Measurements from ENCODE around the gene SMIM14.
A peak's percentile ranks its signal among the peaks of the same experiment; 100 is the strongest.
"Not testable (repeated sequence)": the region's sequence is repeated elsewhere in the genome, so short reads cannot be mapped to it uniquely, and the experiment has no call there.

The SMIM14 gene

DNA sequence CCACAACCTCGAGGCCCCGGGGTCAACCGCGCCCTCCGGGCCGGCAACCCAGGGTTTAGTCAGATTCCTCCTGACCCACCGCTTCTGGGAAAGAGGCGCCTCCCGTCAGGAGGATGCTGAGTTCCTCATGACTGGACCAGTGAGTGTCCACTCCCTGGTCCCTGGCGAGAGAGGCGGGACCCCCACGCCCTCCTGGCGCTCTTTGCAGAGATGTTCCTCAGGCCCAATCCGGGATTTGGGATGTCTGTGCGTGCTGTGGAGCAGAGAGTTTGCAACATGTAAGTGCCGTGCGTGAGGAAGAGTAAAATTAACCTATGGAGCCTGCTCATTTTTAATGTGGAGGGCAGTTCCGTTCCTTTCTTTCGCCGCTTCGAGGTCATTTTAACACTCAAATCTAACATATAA is 110.6 kb downstream of the SMIM14 start:
- no peak for DNase-seq

DNA sequence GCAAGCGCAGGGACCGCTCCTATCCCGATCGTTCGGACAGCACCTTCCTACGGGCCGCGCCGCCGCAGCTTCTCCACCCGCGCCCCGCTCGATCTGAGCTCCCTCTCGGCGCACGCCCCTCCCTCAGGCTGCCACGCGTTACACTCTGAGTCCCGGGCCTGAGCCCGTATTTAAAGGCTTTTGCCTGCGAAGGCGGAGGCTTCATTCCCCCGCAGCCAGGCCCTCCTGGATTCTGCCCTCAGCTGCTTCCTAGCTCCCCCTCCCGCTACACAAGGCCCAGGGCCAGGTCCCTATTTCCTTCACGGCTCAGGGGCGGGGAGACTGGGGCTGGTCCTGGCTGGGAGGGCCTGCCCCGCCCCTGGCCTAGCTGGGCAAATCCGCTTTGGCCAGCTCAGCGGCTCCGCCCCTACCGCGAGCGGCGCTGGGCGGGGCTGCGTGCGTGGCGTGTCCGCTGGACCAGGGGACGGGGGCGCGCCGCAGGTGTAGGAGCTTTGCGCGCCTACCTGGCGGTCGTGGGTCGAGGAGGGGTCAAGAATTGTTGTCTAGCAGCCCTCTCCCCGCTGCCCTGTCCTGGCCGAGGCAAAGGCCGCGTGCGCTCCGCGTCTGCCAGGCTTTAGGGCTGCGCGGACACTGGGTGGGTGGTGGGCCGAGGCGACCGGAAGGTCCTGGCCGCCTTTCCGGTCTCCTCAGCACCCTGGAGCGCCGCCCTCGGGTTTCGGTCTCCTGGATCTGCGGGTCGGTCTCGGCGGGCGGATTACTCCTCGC is 111.2 kb downstream of the SMIM14 start, which contains the start of gene UGDH:
TSS of gene UGDH (minus strand) at position 144 of the 765 bp plus-strand sequence. CDS start 5,927 bp downstream, outside the sequence.
- peak; percentile 51 for DNase-seq

DNA sequence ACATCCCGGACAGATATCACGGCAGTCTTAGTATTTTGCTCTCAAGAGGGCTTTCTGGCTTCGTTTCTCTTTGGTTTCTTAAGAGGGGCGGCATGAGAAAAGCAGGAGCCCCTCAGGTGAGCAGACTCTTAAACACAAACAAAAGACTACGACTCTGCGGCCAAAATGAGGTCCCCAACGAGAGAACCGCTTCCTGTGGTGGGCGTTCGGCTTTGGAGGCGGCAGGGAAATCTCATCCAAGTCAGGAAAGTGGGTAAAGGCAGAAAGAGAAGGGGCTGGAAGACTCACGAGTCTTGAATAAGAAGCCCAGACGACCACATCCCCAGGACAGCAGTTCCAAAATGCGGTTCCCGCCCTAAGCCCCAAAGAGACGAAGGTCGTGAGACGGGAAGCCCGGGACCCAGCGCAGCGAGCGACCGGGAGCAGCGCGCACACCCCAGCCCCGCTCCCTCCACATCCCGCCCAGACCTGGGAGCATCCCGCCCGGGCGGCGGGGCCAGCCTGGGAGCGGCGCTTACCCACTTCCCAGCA is 111.8 kb downstream of the SMIM14 start:
- DNase-seq: no peak

DNA sequence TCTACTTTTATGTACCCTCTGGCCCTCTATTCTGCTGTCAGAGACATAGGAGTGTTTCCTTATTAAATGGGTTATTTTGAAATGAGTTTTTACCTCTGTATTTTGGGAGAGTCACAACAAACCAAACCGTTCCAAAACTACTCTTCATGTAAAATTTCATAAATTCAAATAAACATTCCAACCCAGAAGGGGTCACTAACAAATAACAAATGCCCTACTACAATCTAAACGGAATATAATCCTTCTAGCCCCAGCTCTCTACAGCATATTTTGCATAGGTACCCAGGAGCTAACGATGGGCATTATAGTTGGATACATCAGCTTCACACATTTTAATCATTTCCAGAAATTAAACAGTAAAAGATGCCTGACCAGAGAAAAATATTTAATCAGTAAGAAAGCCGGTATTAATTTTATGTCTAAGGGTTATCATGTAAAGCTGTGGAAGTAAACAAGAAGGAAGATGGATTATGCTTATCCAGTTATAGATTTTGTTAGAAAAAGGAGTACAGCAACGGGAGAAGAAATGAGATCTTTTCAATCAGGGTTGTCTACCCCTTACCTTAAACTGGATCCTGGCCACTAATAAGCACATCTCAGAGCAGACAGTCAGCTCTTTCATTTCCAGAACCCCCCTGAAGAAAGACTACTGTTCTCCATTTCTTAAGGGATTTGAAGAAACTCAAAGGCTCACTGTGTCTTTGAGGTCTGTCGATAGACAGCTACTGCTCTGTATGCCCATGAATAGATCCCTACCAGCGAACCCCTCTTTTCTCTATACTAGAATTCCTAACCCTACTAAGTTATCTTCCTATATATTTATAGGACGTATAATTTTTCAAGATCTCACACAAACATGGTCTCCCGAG is 112.6 kb downstream of the SMIM14 start:
- no peak for DNase-seq

DNA sequence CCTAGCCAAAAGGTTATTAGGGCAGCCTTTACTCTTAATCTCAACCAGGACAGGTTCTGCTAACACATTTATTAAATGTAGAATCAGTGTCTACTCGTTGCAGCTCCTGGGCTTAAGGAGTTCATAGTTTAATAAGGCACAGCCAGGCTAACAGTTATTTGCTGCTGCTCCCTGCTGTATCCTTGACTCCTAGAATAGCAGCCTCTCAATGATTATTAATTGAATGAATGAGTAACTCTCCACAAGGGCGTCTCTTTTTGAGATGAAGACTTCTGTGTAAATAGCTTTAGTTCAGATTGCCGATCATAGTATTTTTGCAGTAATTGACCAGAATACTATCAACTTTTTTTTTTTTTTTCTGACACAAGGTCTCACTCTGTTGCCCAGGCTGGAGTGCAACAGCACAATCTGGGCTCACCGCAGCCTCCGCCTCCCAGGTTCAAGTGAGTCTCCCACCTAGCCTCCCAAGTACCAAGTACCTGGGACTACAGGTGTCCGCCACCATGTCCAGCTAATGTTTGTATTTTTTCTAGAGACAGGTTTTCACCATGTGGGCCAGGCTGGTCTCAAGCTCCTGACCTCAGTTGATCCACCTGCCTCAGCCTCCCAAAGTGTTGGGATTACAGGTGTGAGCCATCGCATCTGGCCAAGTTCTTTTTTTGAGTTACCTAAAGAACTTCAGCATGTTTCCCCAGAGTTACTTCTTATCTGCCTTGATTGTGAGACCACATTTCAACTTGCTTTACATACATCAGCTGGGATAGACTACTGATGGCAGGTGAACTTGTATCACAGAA is 114.3 kb downstream of the SMIM14 start:
- no peak for DNase-seq

DNA sequence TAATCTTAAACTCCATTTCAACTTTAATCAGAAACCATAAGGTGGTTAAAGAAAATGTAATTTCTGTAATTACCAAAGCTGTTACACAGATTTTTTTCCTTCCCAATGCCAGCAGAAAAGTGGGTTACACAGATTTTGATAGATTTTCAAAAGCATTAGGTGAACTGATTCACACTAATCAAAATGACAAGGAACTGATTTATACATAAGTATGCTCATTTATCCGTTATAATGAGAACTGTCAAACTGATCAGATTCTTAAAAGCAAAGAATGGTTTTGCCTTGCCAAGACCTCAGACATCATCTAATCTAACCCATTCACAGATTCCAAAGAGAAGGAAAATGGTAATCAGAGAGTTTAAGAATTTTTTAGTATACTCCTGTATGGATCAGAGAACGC is 116.6 kb downstream of the SMIM14 start:
- DNase-seq: no peak

DNA sequence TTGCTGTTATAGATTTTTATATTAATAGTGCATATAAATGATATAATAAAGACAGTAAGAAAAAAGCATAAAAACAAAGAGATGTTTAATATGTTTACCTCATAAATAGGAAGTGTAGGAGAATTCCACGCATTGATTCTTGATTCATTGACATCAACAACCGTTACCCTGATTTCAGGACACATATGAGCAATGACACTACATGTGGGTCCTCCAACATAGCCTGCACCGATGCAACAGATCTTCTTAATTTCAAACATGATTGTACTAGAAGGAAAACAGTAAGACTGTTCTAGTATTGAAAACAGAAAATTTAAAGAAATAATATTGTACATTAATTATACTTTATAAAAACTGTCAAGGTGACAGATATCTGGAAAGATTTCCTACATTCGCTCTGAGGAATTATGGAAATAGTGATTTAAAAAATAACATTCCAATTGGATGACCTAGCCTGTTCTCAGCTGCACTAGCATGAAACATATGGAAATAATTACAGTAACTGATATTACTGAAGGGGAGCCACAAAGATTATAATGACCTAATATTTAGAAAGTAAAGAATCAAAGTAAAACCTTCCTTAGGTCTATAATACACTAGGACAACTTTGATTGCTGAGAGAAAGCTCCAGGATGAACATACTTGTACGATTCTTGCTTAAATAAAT is 117.3 kb downstream of the SMIM14 start:
- no peak for DNase-seq

DNA sequence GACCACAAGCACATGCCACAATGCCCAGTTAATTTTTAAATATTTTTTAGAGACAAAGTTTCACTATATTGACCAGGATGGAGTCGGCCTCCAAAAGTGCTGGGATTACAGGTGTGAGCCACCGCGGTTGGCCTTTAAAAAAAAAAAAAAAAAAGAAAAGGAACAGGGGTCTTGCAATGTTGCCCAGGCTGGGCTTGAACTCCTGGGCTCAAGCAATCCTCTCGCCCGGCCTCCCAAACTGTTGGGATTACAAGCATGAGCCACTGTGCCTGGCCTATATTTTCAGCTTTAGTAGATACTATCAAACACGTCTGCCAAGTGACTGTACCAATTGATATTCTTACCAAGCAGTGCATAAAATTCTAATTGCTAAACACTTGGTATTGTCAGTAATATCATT is 120.2 kb downstream of the SMIM14 start:
- no peak for DNase-seq

DNA sequence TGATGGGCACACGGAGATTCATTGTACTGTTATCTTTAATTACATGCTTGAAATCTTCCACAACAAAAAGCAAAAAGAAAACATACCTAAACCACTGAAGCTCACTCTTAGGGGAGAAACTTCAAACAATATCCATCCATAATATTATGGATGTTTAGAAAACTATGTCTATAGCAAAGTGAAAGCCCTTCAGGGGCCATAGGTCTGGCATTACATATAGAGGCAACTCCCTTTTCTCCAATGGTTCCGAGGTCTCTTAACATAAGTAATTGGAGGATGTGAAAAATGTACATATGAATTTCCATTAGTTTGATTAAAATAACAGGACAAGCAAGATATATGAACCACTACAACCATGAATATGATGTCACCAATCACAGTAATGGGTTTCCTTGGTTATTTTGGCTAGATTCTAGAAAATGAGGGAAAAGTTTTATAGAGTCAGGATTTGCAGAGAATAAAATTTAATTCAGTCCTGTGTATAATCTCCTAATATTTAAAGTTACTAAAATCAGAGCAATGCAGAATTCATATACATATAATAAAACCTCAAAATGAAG is 122.2 kb downstream of the SMIM14 start:
- DNase-seq: no peak

DNA sequence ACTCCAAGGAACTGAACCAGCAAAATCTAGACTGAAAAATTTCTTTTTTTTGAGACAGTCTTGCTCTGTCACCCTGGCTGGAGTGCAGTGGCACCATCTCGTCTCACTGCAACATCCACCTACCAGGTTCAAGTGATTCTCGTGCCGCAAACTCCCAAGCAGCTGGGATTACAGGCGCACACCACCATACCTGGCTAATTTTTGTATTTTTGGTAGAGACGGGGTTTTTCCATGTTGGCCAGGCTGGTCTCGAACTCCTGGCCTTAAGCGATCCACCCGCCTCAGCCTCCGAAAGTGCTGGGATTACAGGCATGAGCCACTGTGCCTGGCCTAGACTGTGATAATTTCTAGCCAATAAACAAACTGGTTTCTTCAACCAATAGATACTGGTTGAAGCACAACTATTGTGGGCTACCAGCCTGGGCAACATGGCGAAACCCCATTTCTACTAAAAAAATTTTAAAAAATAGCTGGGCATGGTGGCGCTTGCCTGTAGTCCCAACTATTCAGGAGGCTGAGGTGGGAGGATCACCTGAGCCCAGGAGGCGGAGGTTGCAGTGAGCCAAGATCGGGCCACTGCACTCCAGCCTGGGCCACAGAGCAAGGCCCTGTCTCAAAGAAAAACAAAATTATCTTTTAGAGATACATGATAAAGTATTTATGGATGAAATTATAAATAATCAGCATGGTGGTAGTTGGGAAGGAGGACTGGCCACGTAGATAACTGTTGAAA is 122.8 kb downstream of the SMIM14 start:
- DNase-seq: not testable (repeated sequence)

DNA sequence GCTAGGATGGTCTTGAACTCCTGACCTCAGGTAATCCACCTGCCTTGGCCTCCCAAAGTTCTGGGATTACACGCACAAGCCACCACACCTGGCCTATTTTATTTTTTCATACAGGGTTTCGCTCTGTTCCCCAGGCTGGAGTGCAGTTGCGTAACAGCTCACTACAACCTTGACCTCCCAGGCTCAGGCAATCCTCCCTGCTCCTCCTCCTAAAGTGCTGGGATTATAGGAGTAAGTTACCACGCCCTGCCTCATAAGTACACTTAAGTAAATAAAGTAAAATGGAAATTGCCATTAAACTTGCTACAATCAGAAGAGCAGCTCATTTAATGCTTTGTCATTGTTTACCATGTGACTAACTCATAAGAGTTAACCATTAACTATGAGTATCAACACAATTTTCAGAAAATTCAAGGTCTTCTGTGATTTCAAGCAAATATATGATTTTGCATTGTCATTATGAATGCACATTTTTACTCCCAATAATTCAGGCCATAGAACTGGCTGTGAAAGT is 123.7 kb downstream of the SMIM14 start:
- DNase-seq: no peak

DNA sequence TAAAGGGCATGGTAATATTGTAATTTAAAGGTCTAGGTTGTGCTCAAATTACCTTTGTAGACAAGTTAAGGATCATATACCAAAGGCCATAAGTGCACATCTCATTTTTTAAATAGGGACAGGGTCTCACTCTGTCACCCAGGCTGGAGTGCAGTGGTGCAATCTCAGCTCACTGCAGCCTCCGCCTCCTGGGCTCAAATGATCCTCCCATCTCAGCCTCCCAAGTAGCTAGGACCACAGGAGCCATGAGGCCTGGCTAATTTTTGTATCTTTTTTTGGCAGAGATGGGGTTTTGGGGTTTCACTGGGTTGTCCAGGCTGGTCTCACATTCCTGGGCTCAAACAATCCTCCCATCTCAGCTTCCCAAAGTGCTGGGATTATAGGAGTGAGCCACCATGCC is 124.4 kb downstream of the SMIM14 start:
- not testable (repeated sequence) for DNase-seq

DNA sequence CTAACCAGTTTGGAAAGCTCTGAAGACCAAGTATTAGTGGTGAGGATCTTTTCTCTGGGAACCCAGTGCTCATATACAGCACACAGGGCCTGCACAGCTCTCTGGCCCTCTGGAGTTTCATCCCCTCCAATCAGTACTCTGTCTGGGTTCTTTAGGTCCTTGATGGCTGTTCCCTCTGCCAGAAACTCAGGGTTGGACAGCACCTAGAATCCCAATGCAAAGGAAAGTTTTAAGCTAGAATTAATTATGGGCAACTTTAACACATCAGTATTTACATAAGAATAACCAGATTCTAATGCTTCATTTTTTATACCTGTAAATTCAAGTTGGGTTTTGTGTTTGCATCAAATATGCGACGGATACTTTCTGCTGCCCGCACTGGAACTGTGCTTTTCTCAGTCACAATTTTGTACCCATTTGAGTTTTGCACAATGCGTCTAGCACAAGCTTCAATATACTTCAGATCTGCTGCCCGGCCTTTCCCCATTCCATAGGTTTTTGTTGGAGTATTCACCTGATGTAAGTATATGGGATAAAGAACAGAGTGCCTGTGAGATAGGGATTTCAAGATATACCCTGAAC is 128.2 kb downstream of the SMIM14 start:
- DNase-seq: no peak

DNA sequence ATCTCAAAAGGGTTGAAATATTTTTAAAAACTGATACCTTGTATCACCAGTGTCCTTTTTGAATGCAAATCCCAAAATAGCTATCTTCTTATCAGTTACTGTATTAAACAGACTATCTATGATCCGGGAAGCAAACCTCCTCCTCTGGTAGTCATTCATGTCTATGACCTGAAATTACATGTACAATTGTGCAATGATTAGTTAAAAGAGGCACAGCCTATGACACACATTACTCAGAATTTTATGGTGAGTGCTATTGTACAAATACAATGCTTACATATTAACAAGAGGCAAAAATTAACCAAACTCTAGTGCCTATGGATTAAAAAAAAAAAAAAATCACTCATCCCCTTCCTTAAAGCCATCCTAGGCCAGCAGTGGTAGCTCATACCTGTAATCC is 133.1 kb downstream of the SMIM14 start:
- no peak for DNase-seq

DNA sequence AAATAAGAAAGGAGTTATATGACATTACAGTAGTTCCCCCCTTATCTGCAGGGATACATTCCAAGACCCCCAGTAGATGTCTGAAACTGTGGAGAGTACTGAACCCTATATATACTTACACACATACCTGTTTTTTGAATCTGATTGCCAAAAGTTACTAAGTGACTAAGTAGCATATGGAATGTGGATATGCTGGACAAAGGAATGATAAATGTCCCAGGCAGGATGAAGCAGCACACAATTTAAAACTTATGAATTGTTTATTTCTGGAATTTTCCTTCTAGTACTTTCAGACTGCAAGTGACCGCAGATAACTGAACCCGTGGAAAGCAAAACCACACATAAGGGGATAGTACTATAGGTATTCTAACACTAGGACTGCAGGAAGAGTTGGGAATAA is 134.1 kb downstream of the SMIM14 start:
- DNase-seq: no peak

DNA sequence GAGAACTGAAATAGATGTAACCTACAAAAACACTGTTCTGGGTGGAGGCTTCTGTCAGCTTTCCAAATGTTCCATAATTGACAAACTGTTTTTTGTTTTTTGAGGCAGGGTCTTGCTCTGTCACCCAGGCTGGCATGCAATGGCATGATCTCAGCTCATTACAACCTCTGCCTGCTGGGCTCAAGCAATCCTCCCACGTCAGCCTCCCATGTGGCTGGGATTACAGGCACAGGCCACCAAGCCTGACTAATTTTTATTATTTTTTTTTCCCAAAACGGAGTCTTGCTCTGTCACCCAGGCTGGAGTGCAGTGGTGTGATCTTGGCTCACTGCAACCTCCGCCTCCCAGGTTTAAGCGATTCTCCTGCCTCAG is 136.0 kb downstream of the SMIM14 start:
- not testable (repeated sequence) for DNase-seq

DNA sequence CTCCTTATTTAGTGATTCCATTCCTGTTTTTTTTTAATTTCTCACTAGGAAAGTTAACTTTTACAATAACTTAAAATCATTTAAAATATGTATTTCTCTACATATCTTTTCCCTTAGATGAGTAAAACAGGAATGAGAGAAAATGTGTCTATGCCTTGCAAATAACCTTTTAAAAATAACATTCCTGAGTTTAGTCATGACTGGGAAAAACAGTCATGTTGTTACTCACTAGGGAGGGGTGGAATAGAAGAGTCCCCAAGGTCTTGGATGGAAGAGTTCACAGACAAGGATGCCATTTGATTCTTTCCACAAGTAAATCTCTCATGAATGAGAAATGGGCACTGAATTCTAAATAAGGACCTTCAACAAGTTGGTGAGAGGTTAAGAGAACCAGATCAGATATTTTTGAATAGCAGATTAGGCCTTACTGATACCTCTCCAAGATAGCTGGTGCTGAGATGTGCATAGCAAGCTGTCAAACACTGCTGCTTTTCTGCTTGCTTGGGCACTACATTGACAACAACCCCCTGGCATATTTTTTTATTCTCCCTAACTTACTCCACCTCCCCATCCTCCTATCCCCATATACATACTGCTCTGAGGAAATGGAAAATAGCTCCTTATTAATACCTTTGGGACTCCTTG is 136.5 kb downstream of the SMIM14 start:
- no peak for DNase-seq

DNA sequence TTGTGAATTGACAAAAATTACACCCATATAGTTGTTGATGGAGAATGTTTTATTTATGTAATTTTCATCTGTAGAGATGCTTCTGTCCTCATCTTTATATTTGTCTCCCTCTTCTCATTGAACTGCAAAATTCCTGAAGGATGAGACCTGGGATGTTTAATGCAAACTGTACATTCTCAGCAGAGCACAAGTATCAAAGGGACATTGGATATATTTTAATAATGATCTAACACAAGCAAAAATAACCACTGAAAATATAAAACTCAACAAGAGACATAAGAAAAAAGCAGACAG is 140.0 kb downstream of the SMIM14 start:
- no peak for DNase-seq

DNA sequence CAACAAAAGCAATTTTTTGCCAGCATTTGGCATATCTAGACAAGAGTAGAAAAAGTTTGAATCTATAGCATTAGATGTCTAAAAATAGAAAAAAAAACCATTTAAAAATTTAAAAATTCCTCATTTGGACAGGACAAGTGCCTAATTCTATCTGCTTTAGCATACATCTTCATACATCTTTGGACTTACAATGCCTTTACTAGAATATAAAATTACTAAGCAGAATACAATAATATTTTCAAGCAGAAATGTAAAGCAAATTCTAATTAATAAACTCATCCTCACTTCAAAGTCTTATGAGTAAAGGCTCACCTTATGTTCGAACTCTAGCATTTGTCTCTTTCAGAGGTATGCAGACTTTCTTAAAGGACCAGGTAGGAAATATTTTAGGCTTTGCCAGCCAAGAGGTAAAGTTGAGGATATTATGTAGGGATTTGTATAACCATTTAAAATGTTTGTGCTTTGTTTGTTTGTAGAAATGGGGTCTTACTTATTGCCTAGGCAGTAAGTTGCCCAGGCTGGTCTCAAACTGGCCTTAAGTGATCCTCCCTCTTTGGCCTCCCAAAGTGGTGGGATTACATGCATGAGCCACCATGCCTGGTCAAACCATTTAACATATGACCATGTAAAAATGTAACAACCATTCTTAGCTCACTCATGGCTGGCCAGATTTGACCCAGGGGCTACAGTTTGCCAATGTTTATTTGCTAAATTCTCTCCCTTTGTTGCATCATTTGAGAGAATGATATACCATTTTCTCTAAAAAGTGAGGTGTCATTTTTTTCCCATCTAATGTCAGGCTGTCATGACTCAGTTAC is 140.5 kb downstream of the SMIM14 start:
- no peak for DNase-seq
